ENCODE measurements around the gene ERP44.

ERP44 gene

DNA sequence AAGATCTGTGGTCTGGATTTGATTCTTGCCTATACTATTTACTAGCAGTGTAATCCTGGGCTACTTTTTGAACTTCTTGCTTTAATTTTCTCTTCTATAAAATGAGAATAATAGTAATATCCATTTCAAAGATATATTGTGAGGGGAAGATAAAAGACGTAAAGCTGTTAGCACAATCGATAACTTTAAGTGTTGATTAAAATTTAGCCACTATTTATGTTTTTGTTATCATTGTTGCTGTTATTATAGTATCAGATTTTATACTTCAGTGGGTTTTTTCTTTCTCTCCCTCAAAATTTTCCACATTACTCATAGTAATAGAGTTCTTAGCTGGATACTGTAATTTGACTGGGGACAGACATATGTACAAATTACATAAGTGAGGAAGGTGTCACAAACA, 150.3 kb downstream of the ERP44 start:
- Histone ChIP-seq H4K20me1 (ENCODE audit: low read depth, low read length) (peaks cover 3% of the 10 kb centered on the region; the same call in 1 of the 2 replicates), H3K4me3 (ENCODE audit: insufficient read depth, low read length, poor library complexity, severe bottlenecking) (no peak overlapping the region), H3K4me2 (ENCODE audit: low read depth, low read length, poor library complexity, severe bottlenecking) (no peak overlapping the region), H3K9me3 (ENCODE audit: insufficient read depth, low read length) (no peaks in the 10 kb centered on the region), H3F3A (ENCODE audit: insufficient read depth) (no peaks in the 10 kb centered on the region), H3K27ac (ENCODE audit: low read depth, low read length) (no peak overlapping the region), H3K9me2 (replicated peaks; ENCODE audit: insufficient read depth, low read length) (no peaks in the 10 kb centered on the region), H3K9ac (ENCODE audit: low read length) (no peak overlapping the region), H3K36me3 (ENCODE audit: low read length) (peaks cover 9% of the 10 kb centered on the region; the same call in 1 of the 2 replicates), H3K79me2 (ENCODE audit: insufficient read depth, low read length) (no peaks in the 10 kb centered on the region), H2AFZ (ENCODE audit: low read depth, low read length, severe bottlenecking) (no peak overlapping the region), H3K27me3 (ENCODE audit: low read length) (no peaks in the 10 kb centered on the region)
- TF ChIP-seq EZH2phosphoT487 (conservative IDR thresholded peaks at IDR 0.05; ENCODE audit: low read length): no peak
- TF ChIP-seq CTCF (IDR thresholded peaks at IDR 0.05; ENCODE audit: insufficient read depth, low read length, poor library complexity, severe bottlenecking): no peak

- no peaks in the 10 kb centered on the region for H3K79me2 ChIP-seq (ENCODE audit: insufficient read depth, low read length)
- H3K27ac ChIP-seq (ENCODE audit: low read depth, low read length): no peak overlapping the region
- H3K9ac ChIP-seq (ENCODE audit: low read length): no peak overlapping the region
- H3K4me2 ChIP-seq (ENCODE audit: low read depth, low read length, poor library complexity, severe bottlenecking): no peak overlapping the region
- H3K36me3 ChIP-seq (ENCODE audit: low read length): peaks cover 6% of the 10 kb centered on the region; the same call in 1 of the 2 replicates
- no peaks in the 10 kb centered on the region for H3K9me2 ChIP-seq (replicated peaks; ENCODE audit: insufficient read depth, low read length)
- peaks cover 3% of the 10 kb centered on the region; the same call in 1 of the 2 replicates for H4K20me1 ChIP-seq (ENCODE audit: low read depth, low read length)
- no peaks in the 10 kb centered on the region for H3K9me3 ChIP-seq (ENCODE audit: insufficient read depth, low read length)
- H2AFZ ChIP-seq (ENCODE audit: low read depth, low read length, severe bottlenecking): no peak overlapping the region
- no peaks in the 10 kb centered on the region for H3F3A ChIP-seq (ENCODE audit: insufficient read depth)
- no peak for TF ChIP-seq EZH2phosphoT487 (conservative IDR thresholded peaks at IDR 0.05; ENCODE audit: low read length)
- TF ChIP-seq CTCF (IDR thresholded peaks at IDR 0.05; ENCODE audit: insufficient read depth, low read length, poor library complexity, severe bottlenecking): peak; percentile 16
- no peak overlapping the region for H3K4me3 ChIP-seq (ENCODE audit: insufficient read depth, low read length, poor library complexity, severe bottlenecking)
- H3K27me3 ChIP-seq (ENCODE audit: low read length): no peaks in the 10 kb centered on the region
Observed at GRCh38 chr9:99947395-99947794, 151.4 kb downstream of the ERP44 start.

GRCh38 chr9:99936947-99937587, 161.7 kb downstream of the ERP44 start:
- H3K27me3 ChIP-seq (ENCODE audit: low read length): no peaks in the 10 kb centered on the region
- no peaks in the 10 kb centered on the region for H3K79me2 ChIP-seq (ENCODE audit: insufficient read depth, low read length)
- no peak overlapping the region for H3K27ac ChIP-seq (ENCODE audit: low read depth, low read length)
- H3K9me3 ChIP-seq (ENCODE audit: insufficient read depth, low read length): no peaks in the 10 kb centered on the region
- H3F3A ChIP-seq (ENCODE audit: insufficient read depth): no peaks in the 10 kb centered on the region
- no peaks in the 10 kb centered on the region for H3K9me2 ChIP-seq (replicated peaks; ENCODE audit: insufficient read depth, low read length)
- no peak overlapping the region for H3K4me3 ChIP-seq (ENCODE audit: insufficient read depth, low read length, poor library complexity, severe bottlenecking)
- H3K9ac ChIP-seq (ENCODE audit: low read length): no peak overlapping the region
- TF ChIP-seq CTCF (IDR thresholded peaks at IDR 0.05; ENCODE audit: insufficient read depth, low read length, poor library complexity, severe bottlenecking): no peak
- no peak for TF ChIP-seq EZH2phosphoT487 (conservative IDR thresholded peaks at IDR 0.05; ENCODE audit: low read length)
- H2AFZ ChIP-seq (ENCODE audit: low read depth, low read length, severe bottlenecking): no peak overlapping the region
- H3K4me2 ChIP-seq (ENCODE audit: low read depth, low read length, poor library complexity, severe bottlenecking): no peak overlapping the region
- H3K36me3 ChIP-seq (ENCODE audit: low read length): no peaks in the 10 kb centered on the region
- no peaks in the 10 kb centered on the region for H4K20me1 ChIP-seq (ENCODE audit: low read depth, low read length)
